ENCODE data around the gene CBY3. TPM values are rescaled to one million over a fixed set of nuclear protein-coding genes. Genes with fewer than 3 reads are reported as not detected.
"Not testable (repeated sequence)": the region's sequence is repeated elsewhere in the genome, so short reads cannot be mapped to it uniquely, and the experiment has no call there.

The CBY3 gene
- total RNA-seq, 4 donors from 2014 or later = not detected

GRCh38 chr5:179697993-179698934 is 17.4 kb upstream of the CBY3 start:
- WGBS, 2 donors (ENCODE audit: low coverage in 1 of 2) = 0 to 1% methylated on average over 11 to 56 of the region's 72 CpGs
- no peaks in the 10 kb centered on the region for H3K36me3 ChIP-seq
- peak; percentile 99 for DNase-seq
- H3K4me3 ChIP-seq = peak overlapping the region; percentile 83 to 100 (median 94)
- intact Hi-C loops (cut with DNase I; ENCODE audit: low total_unique reads) = no loop called here
- peak overlapping the region; percentile 98 to 100 (median 99) for H3K27ac ChIP-seq
- peaks cover 17 to 41% (median 37%) of the 10 kb centered on the region in 4 donors for H3K4me1 ChIP-seq
- in situ Hi-C loops (cut with MboI; ENCODE audit: low pct_ligation_motif_present in 1 of 4, low pct_unique_long_range_greater_than_20kb in 1 of 4, low sequenced_read_pairs in 3 of 4) = no loop called here
- no peaks in the 10 kb centered on the region for H3K27me3 ChIP-seq
- peak; percentile 93 for TF ChIP-seq POLR2A (IDR thresholded peaks at IDR 0.05)
- peak; percentile 10 for TF ChIP-seq EP300 (IDR thresholded peaks at IDR 0.05; ENCODE audit: low read depth)
- peak; percentile 93 to 96 (median 94) for TF ChIP-seq POLR2AphosphoS5 (IDR thresholded peaks at IDR 0.05)
- TF ChIP-seq, protein P1, sequence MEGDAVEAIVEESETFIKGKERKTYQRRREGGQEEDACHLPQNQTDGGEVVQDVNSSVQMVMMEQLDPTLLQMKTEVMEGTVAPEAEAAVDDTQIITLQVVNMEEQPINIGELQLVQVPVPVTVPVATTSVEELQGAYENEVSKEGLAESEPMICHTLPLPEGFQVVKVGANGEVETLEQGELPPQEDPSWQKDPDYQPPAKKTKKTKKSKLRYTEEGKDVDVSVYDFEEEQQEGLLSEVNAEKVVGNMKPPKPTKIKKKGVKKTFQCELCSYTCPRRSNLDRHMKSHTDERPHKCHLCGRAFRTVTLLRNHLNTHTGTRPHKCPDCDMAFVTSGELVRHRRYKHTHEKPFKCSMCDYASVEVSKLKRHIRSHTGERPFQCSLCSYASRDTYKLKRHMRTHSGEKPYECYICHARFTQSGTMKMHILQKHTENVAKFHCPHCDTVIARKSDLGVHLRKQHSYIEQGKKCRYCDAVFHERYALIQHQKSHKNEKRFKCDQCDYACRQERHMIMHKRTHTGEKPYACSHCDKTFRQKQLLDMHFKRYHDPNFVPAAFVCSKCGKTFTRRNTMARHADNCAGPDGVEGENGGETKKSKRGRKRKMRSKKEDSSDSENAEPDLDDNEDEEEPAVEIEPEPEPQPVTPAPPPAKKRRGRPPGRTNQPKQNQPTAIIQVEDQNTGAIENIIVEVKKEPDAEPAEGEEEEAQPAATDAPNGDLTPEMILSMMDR (IDR thresholded peaks at IDR 0.05) = peak in 1 of 5 experiments; percentile 15
- no peaks in the 10 kb centered on the region for H3K9me3 ChIP-seq

- in situ Hi-C loops (cut with MboI; ENCODE audit: low pct_ligation_motif_present in 1 of 4, low pct_unique_long_range_greater_than_20kb in 1 of 4, low sequenced_read_pairs in 3 of 4); H3K27me3 ChIP-seq; intact Hi-C loops (cut with DNase I; ENCODE audit: low total_unique reads); H3K9me3 ChIP-seq; H3K36me3 ChIP-seq; DNase-seq: not testable (repeated sequence)
- H3K27ac ChIP-seq = peak overlapping the region; percentile 95 to 100 (median 98)
- H3K4me3 ChIP-seq = peak overlapping the region in 2 of 4 donors; percentile 93 to 94
- H3K4me1 ChIP-seq = peaks cover 17 to 41% (median 36%) of the 10 kb centered on the region in 4 donors
- WGBS, 2 donors (ENCODE audit: low coverage in 1 of 2) = 88% methylated on average over 15 of the region's 15 CpGs; no CpG with 5 or more reads in 1 of the 2 donors
Observed at GRCh38 chr5:179697543-179697942, 16.7 kb upstream of the CBY3 start.

DNA sequence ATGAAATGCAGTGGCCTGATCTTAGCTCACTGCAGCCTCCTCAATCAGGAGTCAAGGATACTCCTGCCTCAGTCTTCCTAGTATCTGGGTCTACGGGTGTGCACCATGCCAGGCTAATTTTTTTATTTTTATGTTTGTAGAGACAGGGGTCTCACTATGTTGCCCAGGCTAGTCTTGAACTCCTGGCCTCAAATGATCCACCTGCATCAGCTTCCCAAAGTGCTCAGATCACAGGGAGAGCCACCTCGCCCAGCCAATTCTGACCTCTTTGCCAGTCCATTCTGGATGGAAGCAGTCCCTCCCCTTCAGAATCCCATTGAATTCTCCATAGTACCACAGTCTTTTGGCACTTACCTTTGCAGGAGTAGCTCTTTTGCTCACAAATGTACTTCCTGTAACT is 16.3 kb upstream of the CBY3 start:
- TF ChIP-seq POLR2A (IDR thresholded peaks at IDR 0.05) = no peak
- TF ChIP-seq EP300 (IDR thresholded peaks at IDR 0.05; ENCODE audit: low read depth) = no peak
- TF ChIP-seq, protein P1 (IDR thresholded peaks at IDR 0.05) = no peak
- TF ChIP-seq POLR2AphosphoS5 (IDR thresholded peaks at IDR 0.05) = no peak
- intact Hi-C loops (cut with DNase I; ENCODE audit: low total_unique reads) = no loop called here
- Histone ChIP-seq H3K27me3 (no peaks in the 10 kb centered on the region), H3K4me3 (no peak overlapping the region), H3K36me3 (no peaks in the 10 kb centered on the region), H3K4me1 (peaks cover 17 to 40% (median 35%) of the 10 kb centered on the region in 4 donors), H3K27ac (peak overlapping the region; percentile 95 to 100 (median 98)), H3K9me3 (no peaks in the 10 kb centered on the region)
- DNase-seq = no peak
- WGBS, 2 donors (ENCODE audit: low coverage in 1 of 2) = 60 to 93% methylated on average over 1 to 2 of the region's 2 CpGs
- in situ Hi-C loops (cut with MboI; ENCODE audit: low pct_ligation_motif_present in 1 of 4, low pct_unique_long_range_greater_than_20kb in 1 of 4, low sequenced_read_pairs in 3 of 4) = no loop called here

GRCh38 chr5:179696603-179697002 is 15.8 kb upstream of the CBY3 start:
- DNase-seq = no peak
- in situ Hi-C loops (cut with MboI; ENCODE audit: low pct_ligation_motif_present in 1 of 4, low pct_unique_long_range_greater_than_20kb in 1 of 4, low sequenced_read_pairs in 3 of 4) = no loop called here
- intact Hi-C loops (cut with DNase I; ENCODE audit: low total_unique reads) = no loop called here
- 35 to 45% methylated on average over 3 of the region's 3 CpGs for WGBS, 2 donors (ENCODE audit: low coverage in 1 of 2)
- Histone ChIP-seq H3K9me3 (no peaks in the 10 kb centered on the region), H3K4me1 (peaks cover 17 to 37% (median 33%) of the 10 kb centered on the region in 4 donors), H3K36me3 (no peaks in the 10 kb centered on the region), H3K27ac (peak overlapping the region; percentile 53 to 100 (median 96)), H3K4me3 (no peak overlapping the region), H3K27me3 (no peaks in the 10 kb centered on the region)
- TF ChIP-seq, protein P1 (IDR thresholded peaks at IDR 0.05) = no peak
- TF ChIP-seq POLR2AphosphoS5 (IDR thresholded peaks at IDR 0.05) = no peak
- TF ChIP-seq EP300 (IDR thresholded peaks at IDR 0.05; ENCODE audit: low read depth) = no peak
- TF ChIP-seq POLR2A (IDR thresholded peaks at IDR 0.05) = no peak

All from transverse colon (tissue), 4 donors.